Activated CD4-positive, alpha-beta T cell treated with anti-CD3 and anti-CD28 coated beads for 4 hours (primary cell): ENCODE measurements around the gene ZNF771.

Experiments
- DNase-seq, 2 donors: peaks; one replicate each; pipeline ENCODE4 v3.0.0-alpha.2; 2020

Gene ZNF771

DNA sequence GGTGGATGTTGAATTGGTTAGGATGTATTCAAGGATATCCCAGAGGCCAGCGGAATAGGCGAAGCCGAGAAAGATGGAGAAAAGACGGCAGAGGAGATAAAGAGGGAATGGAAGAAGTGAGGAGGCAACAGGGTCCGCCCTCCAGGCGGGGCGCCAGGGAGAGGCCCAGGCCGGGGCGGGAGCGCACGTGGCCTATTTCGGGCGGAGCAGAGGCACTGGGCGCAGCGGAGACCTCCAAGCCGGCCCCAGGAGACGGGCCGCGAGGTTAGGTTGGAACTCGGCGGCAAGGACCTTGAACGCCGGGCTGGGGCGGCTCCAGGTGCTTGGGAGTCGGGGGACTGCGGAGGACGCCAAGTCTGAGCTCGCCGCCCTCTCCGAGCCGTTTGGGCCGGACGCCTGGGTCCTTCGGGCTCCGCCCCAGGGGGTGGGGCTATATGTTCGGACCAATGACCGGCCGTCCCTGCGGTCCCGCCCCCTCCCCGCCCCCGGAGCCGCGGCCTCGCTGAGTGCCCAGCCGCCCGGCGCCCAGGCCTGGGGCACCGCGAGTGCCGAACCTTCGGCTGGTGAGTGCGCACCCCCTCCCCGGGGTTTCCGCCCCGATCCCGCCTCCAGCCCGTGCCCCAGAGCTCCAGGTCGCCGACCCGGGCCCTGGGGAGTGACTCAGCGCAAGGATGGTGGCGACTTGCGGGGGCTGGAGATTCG lies at the start of gene ZNF771:
Gene ZNF771, plus strand, starts transcription at position 505 of the 702 bp plus-strand sequence. CDS start 448 bp downstream, outside the sequence.
- peak; percentile 87 to 90 for DNase-seq

DNA sequence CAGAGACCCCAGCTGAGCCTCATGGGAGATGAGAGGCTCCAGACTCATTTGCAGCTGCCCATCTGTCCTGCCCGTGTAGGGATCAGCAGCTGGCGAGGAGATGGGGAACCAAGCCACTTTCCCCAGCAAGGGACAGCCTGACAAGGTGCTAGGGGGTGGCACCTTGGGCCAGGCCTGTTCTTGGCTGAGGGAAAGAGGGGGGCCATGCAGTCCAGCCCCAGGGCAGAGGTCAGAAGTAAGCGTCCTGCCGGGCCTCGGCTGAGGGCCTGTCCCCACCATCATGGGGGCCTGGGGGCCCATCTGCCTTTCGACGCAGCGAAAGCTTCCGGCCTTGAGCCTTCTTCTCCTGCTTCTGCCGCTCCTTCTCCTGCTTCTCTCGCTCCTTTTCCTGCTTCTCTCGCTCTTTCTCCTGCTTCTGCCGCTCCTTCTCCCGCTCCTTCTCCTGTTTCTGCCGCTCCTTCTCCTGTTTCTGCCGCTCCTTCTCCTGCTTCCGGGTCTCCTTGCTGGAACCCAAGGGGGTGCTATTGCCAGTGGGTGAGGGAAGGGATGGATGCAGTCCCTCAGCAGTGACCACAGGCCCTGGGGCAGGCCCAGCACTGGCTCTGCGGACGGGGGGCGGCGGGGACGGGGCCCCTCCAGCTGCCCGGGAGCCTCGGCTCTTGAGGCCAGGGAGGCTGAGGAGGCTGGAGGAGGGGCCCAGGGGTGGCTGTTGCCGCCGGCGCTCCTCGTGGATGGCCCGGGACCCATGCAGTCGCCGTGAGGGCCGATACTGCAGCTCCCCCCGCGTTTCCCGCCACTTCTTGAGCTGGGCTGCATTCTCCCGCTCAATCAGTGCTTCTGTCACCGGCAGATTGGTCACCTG lies 49.5 kb upstream of the ZNF771 start:
- DNase-seq = no peak

DNA sequence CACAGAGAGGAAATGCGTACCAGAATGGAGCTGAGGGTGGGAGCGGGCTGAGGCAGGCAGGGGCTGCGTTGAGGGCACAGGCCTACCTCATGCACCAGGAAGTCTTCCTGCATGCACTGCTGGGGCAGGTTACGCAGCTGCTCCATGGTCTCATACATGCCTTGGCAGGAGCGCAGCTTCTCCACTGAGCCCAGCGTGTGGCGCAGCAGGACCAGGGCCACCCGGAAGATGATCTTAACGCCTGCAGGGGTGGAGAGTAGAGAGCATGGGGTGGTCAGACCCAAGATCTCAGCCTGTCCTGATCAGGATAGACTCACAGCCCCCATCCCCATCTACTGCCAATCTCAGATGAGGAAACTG lies 48.8 kb upstream of the ZNF771 start:
- no peak for DNase-seq

DNA sequence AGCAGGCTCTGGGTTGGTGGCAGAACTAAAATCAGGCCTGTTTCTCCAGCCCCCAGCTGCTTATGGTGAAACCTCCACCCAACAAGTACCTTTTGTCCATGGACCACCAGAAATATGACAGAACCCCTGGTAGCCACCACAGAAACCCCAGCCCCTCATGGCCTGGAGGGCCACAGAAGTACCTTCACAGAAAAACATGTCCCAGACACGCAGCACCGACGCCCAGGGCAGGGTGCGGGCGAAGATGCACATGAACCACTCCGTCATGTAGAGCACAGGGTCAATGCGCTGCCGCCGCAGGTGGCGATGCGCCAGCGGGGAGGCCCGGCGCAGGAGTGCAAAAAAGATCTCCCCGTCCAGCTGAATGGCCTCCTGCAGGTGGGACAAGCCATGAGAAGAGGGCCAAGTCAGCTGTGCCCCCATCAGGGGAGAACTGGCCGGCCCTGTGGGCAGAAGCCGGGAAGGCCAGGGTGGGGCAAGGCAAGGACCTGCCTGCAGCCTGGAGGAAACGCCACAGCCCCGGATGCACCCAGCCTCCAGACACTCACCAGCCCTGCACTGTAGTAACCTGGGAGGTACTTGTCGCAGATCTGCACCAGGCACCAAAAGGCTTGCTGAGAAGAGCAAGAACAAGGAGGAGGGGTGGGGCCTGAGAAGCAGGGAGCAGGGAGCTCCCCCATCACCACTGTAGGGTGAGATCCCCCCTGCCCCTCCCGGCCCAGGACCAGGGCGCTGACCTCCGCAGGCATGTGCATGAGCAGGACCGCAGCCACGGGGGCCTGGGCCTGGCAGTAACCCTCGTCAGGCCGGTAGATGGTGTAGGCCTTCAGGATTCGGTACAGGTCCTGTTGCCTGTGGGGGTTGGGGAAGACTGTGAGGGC lies 48.2 kb upstream of the ZNF771 start:
- DNase-seq = no peak

DNA sequence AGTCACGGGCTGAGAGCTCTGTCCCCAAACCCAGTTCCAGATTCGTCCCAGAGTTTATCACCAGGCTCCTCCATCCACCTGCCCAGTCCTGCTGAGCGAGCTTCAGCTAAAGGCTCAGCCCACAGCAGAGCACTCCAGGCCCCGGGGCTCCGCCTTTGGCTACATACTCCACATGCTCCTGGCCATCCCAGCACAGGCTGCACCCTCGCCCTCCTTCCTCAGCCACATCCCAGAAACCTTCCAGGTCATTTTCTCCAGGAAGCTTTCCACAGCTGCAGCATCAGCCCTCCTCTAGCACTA lies 47.6 kb upstream of the ZNF771 start:
- DNase-seq = no peak

DNA sequence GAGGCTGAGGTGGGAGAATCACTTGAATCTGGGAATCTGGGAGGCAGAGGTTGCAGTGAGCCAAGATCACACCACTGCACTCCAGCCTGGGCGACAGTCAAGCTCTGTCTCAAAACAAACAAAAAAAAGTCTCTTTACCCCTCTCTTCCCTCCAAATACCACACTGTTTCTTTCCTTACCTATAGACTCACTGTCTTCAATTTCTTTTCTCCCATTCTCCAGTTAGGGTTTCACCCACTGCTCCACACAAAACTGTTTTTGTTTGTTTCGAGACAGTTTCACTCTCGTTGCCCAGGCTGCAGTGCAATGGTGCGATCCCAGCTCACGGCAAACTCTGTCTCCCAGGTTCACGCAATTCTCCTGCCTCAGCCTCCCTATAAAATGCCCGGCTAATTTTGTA lies 46.2 kb upstream of the ZNF771 start:
- DNase-seq = no peak

DNA sequence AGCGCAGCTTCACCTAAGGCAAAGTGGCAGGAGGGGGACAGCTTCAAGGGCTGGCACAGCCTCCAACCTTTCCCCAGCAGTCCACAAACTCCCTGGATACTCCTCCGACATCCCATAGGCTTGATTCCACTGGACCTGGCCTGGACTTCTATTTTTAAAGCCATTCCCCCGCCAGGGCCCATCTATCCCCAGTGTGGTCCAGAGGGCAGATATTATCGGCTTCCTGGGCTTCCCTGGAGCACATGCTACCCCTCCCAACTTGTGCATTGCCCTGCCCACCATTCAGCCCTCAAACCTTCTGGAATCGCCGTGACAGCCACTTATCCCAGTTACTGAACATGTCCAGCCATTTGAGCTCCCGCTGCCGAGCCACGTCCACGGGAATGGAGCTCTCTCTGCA lies 42.2 kb upstream of the ZNF771 start:
- no peak for DNase-seq

DNA sequence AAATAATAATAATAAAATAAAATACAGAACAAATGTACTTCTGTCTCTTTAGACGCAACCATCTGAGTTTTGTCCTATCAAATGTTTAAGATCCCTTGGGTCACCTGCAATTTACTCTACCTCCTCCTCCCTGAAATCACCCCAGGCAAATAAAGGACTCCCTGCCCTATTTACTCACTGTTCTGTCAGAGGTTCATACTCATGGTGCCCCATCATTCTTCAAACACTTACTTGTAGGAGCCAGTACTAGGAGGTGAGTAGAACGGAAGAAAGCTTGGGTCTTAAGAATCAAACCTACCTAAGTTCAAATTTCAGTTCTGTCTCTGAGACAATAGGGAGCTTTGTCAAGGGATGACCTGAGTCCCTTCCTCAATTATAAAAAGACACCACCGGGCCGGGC lies 40.9 kb upstream of the ZNF771 start:
- no peak for DNase-seq

DNA sequence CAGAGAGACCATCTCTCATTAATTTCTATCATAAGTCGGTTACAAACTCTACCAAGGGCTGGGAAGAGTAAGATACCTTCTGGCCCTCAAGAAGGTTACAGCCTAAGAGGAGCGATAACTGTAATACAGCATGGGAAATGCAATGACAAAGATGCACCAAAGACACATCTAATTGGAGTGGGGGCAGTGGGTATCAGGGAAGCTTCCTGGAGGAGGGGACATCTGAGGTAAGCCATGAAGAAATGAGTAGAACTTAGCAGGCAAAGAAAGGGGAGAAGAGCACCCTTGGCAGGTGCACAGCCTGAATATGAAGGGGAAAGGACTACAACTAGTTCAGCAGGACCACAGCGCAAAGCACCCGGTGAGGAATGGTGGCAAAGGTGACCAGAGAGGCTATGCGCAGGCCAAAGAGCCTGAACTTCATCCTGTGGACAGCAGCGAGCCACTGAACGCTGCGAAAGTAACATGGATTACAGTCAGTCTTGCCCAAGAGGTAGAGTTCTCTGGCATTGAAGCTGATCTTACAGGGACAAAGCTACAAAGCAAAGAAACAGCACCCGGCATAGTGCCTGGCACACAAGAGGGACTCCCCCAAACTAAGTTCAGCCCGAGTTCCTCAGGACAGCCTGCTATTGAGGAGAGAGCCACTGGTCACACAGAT lies 39.9 kb upstream of the ZNF771 start:
- DNase-seq = no peak

DNA sequence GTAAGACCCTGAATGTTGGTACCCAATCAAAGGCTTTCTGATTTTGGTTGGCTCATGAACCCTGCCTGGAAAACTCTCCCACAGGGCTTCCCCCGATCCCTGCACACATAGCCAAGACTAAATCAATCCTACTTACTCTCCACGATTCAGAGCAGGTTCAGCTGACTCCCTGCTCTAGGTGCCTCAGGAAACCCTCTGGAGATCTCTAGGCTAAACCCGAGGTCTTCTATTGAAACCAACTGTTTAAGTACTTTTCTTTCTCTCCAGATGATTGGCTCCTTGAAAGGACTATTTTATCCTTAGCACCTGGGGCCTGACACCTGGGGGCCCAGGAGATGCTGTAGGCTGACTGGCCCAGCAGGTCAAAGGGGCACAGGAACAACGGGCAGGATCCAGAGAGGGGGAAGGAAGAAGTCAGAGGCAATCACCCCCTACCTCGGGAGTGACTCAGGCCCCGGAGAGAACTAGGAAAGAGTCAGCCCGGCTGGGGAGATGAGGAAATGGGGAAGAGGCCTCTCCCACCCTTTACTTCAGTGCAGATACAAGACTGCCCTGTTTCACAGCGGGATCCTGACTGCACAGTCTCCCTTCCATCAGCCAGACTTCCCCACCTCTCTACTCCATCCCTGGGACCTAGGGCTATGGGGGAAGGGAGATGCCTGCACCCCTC lies 39.1 kb upstream of the ZNF771 start:
- DNase-seq = no peak

DNA sequence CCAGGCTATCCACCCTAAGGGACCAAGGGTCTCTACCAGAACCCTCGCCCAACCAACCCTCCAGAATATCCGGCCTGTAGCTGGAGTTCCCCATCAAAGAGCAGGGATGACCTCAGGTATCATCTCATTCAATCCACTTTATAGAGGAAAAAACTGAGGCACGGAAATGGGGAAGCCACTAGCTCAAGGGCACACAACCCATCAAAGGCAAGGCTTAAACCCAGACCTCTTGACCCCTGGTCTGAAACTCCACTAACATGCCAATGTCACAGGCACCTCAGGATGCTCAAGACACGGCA lies 38.7 kb upstream of the ZNF771 start:
- no peak for DNase-seq

DNA sequence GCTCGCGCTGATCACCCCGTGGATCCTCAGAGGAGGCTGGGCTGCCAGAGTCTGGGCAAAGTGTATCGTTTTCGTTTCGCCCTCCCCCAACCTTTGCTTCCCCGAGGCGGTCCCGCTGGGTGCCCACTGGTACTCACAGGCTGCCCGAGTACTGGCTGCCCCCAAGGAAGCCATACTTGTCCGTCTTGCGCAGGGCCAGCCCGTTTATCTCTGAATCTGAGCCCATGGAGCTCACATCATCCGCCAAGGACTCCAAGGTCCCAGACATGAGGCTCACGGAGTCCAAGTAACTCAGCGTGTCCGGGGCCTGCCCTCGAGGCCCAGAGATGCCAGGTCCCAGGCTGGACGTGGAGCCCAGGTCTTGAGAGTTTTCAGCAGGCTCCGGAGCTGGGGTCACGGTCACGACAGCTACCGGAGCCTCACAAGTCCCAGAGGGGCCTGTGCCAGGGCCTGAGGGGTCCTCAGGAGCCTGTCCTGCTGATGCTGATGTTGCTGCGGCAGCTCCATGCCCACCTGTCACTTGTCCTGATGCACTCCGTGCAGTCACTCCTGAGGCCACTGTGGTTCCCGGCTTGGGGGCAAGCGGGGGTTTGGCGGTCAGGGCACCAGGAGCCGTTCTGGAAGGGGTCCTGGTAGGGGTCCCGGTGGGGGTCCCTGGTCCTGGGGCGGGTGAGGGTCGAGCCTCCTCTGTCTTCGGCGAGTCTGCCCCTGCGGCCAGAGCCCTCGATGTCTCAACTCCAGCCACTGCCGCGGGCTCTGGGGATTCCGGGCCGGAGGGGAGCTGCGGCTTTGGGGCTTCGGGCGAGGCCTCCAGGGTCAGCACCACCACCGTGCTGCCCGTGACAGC lies 38.1 kb upstream of the ZNF771 start:
- DNase-seq = peak in 1 of 2 donors; percentile 19

DNA sequence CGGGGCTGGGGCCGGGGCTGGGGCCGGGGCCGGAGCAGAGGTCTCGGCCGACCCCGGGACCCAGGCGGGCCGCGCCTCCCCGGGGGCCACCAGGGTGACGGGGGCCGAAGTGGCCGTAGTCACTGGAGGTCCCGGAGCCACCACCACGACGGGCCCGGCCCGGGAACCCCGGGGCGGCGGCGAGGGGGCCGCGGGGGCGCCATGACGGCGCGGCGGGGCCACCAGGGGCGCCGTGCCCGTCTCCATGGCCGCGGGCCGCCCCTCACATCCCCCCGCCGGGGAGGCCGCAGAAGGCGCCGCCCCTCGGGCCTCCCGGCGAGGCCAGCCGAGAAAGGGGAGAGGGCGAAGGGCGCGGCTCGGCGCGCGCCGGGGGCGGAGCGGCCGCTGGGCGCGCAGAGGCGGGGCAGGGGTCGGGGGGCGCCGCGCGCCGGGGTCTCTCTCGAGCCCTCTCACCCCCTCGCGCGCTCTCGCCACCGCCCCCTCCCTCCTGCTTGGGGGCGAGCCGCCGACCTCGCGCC lies 37.4 kb upstream of the ZNF771 start:
- no peak for DNase-seq

DNA sequence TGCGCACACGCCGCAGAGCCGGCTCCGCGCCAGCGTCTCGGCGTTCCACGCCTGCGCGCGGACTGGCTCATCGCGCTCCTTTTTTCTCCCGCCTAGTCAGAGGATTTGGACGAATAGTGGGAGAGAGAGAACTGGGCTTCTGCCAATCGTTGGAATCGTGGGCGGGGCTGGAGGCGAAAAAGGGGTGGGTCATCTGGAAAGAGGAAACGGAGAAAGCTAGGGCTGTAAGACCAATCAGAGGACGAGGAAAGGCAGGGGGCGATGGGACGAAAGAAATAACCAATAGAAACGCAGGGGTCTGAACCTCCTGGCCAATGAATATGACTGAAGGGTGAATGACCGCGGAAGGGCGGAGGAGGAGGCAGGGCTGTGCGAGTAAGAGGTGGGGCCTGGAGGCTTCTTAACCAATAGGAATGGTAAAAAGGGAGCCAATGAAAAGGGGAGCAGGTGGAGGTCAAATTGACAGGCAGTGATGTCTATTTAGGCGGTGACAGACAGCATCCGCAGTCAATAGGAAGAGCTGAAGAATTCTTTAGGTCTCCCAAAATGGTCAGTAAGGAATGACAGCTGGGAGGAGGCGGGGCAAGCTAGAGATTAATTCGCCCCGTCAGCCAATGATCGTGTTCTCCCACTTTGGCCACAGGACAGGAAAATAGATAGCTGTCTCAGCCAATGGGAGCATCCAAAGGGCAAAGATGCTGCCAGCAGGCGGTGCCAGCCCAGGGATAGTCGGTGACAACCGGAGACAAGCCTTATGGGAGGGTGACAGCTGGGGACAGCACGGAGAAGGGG lies 36.8 kb upstream of the ZNF771 start, which contains the start of gene TBC1D10B:
Gene TBC1D10B, minus strand, starts transcription at position 39 of the 792 bp plus-strand sequence. CDS start 311 bp downstream, outside the sequence.
- DNase-seq = peak; percentile 98 to 99

DNA sequence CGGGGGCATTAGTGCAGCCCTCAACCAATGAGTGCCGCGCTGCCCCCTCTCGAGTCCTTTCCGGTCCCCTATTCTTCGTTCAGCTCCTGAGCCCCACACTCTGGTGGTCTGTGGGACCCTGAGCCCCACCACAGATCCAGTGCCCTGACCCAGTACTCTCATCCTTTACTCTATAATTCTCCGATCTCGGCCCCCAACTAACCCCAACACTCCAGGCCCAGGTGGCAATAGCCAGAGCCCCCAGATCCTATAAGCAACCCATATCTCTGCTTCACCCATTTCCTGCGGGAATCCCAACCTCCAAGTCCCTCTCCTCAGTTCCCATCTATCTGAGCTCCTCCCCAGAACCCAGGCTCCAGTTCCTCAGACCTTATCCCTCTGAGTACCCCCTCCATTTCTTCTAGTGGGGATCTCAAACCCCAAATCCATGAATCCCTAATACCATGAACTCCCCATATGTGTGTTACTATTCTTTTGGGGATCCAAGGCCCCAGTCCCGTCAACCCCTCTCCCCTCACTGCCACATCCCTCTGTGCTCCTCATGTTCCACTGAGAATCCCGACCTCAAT lies 36.1 kb upstream of the ZNF771 start:
- no peak for DNase-seq

DNA sequence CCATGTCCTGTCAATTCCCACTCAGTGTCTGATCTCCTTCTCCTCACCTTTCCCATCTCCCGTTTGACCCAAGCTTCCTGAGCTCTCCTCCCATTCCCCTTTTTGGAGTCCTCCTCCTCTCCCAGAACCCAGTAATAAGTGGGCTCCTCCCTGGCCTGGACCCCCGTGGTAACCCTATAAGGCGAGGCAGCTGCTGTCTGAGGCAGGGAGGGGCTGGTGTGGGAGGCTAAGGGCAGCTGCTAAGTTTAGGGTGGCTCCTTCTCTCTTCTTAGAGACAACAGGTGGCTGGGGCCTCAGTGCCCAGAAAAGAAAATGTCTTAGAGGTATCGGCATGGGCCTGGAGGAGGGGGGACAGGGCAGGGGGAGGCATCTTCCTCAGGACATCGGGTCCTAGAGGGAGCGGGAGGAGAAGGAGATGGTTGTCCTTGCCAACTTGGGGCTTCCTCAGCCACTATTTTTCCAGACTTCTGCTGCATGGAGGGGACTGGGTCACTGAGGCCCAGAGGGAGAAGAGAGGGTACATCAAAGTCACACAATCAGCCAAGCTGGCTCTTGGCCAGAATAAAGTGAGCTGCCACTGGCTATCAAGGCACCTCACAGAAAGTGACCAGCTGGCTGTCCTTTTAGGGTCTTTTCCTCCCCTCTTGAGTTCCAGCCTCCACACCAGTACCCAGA lies 35.2 kb upstream of the ZNF771 start:
- no peak for DNase-seq

DNA sequence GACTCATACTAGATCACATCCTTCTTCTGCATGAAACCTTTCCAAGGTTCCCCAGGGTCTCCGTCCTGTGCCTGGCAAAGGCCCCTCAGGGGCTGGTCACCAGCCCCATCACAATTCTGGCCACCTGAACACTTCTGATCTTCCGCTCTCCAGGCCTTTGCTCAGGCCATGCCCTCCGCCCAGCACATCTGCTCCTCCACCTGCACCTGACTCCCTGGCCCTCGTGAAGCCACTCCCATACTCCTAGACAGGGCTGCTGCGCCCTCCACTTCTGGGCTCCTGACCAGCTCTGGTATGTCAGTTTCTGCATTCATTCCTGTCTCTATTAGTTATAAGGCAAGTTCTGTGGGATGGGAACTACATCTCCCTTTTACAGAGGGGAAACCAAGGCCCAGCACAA lies 34.7 kb upstream of the ZNF771 start:
- no peak for DNase-seq

DNA sequence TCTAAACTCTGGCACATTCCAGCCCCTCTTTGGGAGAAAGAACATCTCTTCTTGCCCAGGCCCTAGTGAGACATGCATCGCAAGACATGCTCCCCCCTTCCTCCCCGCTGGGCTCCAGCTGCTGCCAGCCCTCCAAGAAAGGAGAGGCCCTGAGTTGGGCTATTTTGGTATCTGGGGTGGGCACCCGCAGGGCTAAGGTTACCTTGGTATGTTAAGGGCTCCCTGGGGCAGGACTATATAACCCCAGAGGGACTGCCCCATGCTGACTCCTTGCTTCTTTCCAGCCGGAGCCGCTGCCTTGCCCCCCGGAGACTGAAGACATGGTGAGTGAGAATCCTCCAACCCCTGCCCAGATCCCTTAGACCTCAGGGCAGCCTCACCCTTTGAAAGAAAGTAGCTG lies 32.9 kb upstream of the ZNF771 start, which contains the start of gene MYL11:
Gene MYL11, plus strand, starts transcription at position 265 of the 400 bp plus-strand sequence. Its CDS starts 56 bp downstream, at position 321.
- no peak for DNase-seq

DNA sequence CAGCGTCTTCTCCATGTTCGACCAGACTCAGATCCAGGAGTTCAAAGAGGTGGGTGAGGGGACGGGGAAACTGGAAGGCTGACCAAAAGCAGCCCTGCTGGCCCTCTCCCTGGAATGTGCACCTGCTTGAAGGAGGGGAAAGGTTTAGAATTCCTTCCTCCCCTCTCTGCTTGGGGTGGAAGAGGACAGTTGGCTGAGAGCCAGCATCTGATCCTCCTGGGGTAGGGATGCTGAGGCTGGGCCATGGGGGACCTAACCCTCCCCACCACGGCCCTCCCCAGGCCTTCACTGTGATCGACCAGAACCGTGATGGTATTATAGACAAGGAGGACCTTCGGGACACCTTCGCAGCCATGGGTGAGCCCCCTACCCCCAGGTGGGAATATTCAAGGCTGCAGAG lies 31.5 kb upstream of the ZNF771 start:
- DNase-seq = no peak
